Common myeloid progenitor, CD34-positive (primary cell): Measurements from ENCODE around the gene DIP2C.

Experiments
- CTCF ChIA-PET: fragments of 350-600 bp; sonication (Branson Sonifier 250); formaldehyde crosslinking; loops from one replicate; lab custom pipeline; 2021; ENCODE audit warnings: antibody characterized with exemption; lab: Charles Lee
- POLR2A ChIA-PET: fragments of 350-600 bp; sonication (Branson Sonifier 250); formaldehyde crosslinking; loops from one replicate; lab custom pipeline; 2021; ENCODE audit warnings: antibody characterized with exemption; lab: Charles Lee
- DNase-seq, 3 donors: peaks; one replicate each; pipeline versions ENCODE4 v3.0.0 to v3.0.0-alpha.2; 2013
- H3K27ac ChIP-seq, 2 experiments: 1 replicate in 1 of 2; 2 replicates in 1 of 2; pipeline ENCODE4 v1.7.0; 2013; ENCODE audit warnings: inconsistent platforms in 2 of 2, low read length in 2 of 2, mild to moderate bottlenecking in 2 of 2, low read depth in 1 of 2, moderate library complexity in 1 of 2; ENCODE audit not compliant: severe bottlenecking in 2 of 2, insufficient read depth in 1 of 2, poor library complexity in 1 of 2
- H3K27me3 ChIP-seq, 5 experiments: replicated peaks in 2 of 5; 1 replicate in 3 of 5; 2 replicates in 2 of 5; pipeline versions ENCODE4 v1.6.1 to v1.7.0; 2013; ENCODE audit warnings: low read length in 4 of 5, mild to moderate bottlenecking in 2 of 5, moderate library complexity in 2 of 5, inconsistent platforms in 1 of 5; ENCODE audit not compliant: insufficient read depth in 5 of 5, control insufficient read depth in 4 of 5
- H3K36me3 ChIP-seq, 4 experiments: 1 replicate in 2 of 4; 2 replicates in 2 of 4; pipeline versions ENCODE4 v1.6.1 to v1.7.0; 2013; ENCODE audit warnings: low read length in 3 of 4, control low read depth in 1 of 4, mild to moderate bottlenecking in 1 of 4; ENCODE audit not compliant: control insufficient read depth in 4 of 4, insufficient read depth in 4 of 4
- H3K4me1 ChIP-seq, 4 experiments: 1 replicate in 3 of 4; 2 replicates in 1 of 4; pipeline versions ENCODE4 v1.6.1 to v1.7.1; 2013; ENCODE audit warnings: low read length in 3 of 4, mild to moderate bottlenecking in 3 of 4, control low read depth in 1 of 4, inconsistent platforms in 1 of 4, moderate library complexity in 1 of 4; ENCODE audit not compliant: control insufficient read depth in 4 of 4, insufficient read depth in 4 of 4; ENCODE audit errors: control extremely low read depth in 1 of 4
- H3K4me3 ChIP-seq, 7 experiments: 1 replicate in 4 of 7; 2 replicates in 3 of 7; pipeline versions ENCODE4 v1.5.1 to v1.7.0; 2013; ENCODE audit warnings: mild to moderate bottlenecking in 7 of 7, low read length in 6 of 7, moderate library complexity in 6 of 7, inconsistent platforms in 2 of 7, low read depth in 2 of 7, control low read depth in 1 of 7; ENCODE audit not compliant: insufficient read depth in 4 of 7, control insufficient read depth in 1 of 7; ENCODE audit errors: extremely low read depth in 1 of 7
- H3K9me3 ChIP-seq, 5 experiments: 1 replicate in 4 of 5; 2 replicates in 1 of 5; pipeline versions ENCODE4 v1.6.1 to v1.7.1; 2013; ENCODE audit warnings: low read length in 4 of 5, mild to moderate bottlenecking in 2 of 5, inconsistent platforms in 1 of 5, low read depth in 1 of 5, moderate library complexity in 1 of 5; ENCODE audit not compliant: control insufficient read depth in 4 of 5, insufficient read depth in 2 of 5; ENCODE audit errors: control extremely low read depth in 1 of 5
- WGBS: methylation state at CpG from one replicate; pipeline ENCODE4 v1.1.5; 2013; ENCODE audit not compliant: insufficient coverage; 5-methylcytosine and 5-hydroxymethylcytosine counted together

Gene DIP2C

GRCh38 chr10:389836-390448 is 299.5 kb downstream of the DIP2C start:
- POLR2A ChIA-PET: no interaction called here

DNA sequence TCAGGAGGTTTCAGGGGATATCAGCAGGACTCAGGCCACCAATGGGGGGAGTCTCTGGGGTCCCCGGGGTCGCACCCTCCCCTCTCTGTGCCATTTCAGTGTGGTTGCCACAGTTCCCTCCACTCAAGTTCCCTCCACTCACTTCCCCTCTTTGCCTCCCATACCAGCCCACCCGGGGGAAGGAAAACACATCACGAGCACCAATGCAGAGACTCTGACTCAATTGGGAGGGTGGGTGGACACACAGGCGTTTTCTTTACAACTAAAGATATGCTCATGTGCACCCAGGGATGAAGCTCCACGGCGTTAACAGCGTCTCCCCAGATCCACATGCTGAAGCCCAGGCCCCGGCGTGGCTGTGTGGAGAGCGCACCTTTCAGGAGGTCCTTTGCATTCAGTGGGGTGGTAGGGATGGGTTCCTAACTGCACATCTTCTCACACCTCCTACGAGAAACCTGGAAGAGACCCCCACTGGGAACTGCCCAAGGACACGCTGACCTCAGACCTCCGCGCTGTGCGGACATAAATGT is 300.1 kb downstream of the DIP2C start:
- WGBS: 98% methylated on average over 6 of the region's 16 CpGs
- peaks cover 0 to 2% (median 0%) of the 10 kb centered on the region in 5 experiments for H3K27me3 ChIP-seq
- H3K4me3 ChIP-seq: no peak overlapping the region
- H3K9me3 ChIP-seq: no peaks in the 10 kb centered on the region
- no peaks in the 10 kb centered on the region for H3K4me1 ChIP-seq
- no peak for DNase-seq
- ChIA-PET POLR2A (no interaction called here), CTCF (no interaction called here)
- H3K36me3 ChIP-seq: no peaks in the 10 kb centered on the region
- no peak overlapping the region for H3K27ac ChIP-seq

More at GRCh38 chr10:389836-390448, 299.5 kb downstream of the DIP2C start:
- DNase-seq: no peak
- no peak overlapping the region for H3K27ac ChIP-seq
- CTCF ChIA-PET: no interaction called here
- WGBS: 97% methylated on average over 23 of the region's 23 CpGs
- H3K36me3 ChIP-seq: no peaks in the 10 kb centered on the region
- H3K27me3 ChIP-seq: peaks cover 0 to 2% (median 0%) of the 10 kb centered on the region in 5 experiments
- no peak overlapping the region for H3K4me3 ChIP-seq
- H3K4me1 ChIP-seq: no peaks in the 10 kb centered on the region
- H3K9me3 ChIP-seq: no peaks in the 10 kb centered on the region

DNA sequence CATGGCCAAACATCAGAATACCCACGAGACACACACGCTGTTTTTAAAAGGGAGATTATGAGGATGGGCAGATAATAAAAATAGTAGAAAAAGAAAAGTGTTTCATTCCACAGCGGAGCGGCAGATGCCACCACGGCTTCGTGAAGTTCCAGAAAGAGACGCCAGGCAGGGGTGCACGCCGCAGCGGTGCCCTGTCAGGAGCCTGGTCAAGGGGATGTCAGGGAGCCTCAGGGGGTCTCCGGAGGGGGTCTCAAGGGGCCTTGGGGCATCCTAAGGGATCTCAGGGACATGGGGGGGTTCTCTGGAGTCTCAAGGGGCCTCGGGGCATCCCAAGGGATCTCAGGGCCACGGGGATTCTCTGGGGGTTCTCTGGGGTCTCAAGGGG is 300.8 kb downstream of the DIP2C start:
- no peaks in the 10 kb centered on the region for H3K36me3 ChIP-seq
- H3K27me3 ChIP-seq: peaks cover 0 to 2% (median 0%) of the 10 kb centered on the region in 5 experiments
- no peak overlapping the region for H3K4me3 ChIP-seq
- H3K27ac ChIP-seq: no peak overlapping the region
- ChIA-PET POLR2A (no interaction called here), CTCF (no interaction called here)
- no peaks in the 10 kb centered on the region for H3K9me3 ChIP-seq
- H3K4me1 ChIP-seq: no peaks in the 10 kb centered on the region
- DNase-seq: no peak
- 99% methylated on average over 10 of the region's 13 CpGs for WGBS

DNA sequence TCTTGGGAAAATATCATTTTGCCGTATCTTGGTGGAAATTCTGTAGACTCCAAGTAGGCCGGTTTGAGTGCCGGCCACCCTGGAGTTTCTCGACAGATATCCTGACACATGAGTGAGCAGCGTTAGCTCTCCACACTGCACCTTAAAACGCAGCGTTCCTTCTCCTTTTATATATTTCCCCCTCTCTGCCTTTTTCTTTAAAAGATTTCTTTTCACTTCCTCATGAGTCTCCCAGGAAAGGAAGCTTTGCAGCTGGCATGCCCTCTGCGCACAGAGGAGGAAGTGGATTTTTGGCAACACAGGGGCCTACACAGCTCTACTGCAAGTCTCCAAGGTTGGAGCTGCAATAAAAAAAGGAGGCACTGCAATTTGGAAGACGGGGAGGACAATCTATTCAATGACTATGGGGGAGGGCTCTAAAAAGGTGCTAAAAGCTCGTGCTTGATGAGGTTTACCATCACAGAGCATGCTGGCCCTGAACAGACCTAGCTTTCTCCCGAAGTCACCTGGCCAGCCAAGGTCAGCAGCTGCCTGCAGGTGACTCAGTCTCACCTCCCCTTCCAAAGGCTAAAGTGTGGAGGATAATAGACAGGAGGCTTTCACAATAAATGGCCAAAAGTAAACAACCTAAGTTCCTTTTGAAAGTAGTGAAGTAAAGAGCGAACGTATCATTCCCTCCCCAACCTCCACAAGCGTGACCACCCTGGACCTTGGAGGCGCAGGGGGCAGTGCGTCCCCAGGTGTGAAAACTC is 301.4 kb downstream of the DIP2C start:
- H3K27me3 ChIP-seq: peaks cover 0 to 2% (median 0%) of the 10 kb centered on the region in 5 experiments
- no peak for DNase-seq
- no peak overlapping the region for H3K4me3 ChIP-seq
- no peak overlapping the region for H3K27ac ChIP-seq
- H3K36me3 ChIP-seq: no peaks in the 10 kb centered on the region
- no peaks in the 10 kb centered on the region for H3K4me1 ChIP-seq
- no peaks in the 10 kb centered on the region for H3K9me3 ChIP-seq
- WGBS: 88% methylated on average over 8 of the region's 16 CpGs
- CTCF ChIA-PET: no interaction called here
- POLR2A ChIA-PET: no interaction called here

DNA sequence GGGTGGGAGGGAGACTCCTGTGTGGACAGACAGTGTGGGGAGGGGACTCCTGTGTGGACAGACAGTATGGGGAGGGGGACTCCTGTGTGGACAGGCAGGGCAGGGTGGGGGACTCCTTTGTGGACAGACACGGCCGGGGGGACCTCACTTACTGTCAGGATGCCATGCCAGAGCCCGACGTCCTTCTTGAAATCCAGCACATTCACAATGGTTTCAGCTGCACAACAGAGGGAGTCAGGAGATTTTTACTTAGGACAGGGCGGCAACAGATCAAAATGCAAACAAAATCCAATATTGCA is 301.9 kb downstream of the DIP2C start:
- ChIA-PET CTCF (no interaction called here), POLR2A (no interaction called here)
- Histone ChIP-seq H3K9me3 (no peaks in the 10 kb centered on the region), H3K27me3 (peaks cover 0 to 2% (median 0%) of the 10 kb centered on the region in 5 experiments), H3K27ac (no peak overlapping the region), H3K4me1 (no peaks in the 10 kb centered on the region), H3K4me3 (no peak overlapping the region), H3K36me3 (no peaks in the 10 kb centered on the region)
- DNase-seq: no peak
- 83% methylated on average over 1 of the region's 5 CpGs for WGBS

- ChIA-PET POLR2A (no interaction called here), CTCF (no interaction called here)
- DNase-seq: no peak
- H3K4me1 ChIP-seq: no peaks in the 10 kb centered on the region
- no peak overlapping the region for H3K27ac ChIP-seq
- WGBS: 92% methylated on average over 20 of the region's 27 CpGs
- H3K9me3 ChIP-seq: no peaks in the 10 kb centered on the region
- no peak overlapping the region for H3K4me3 ChIP-seq
- no peaks in the 10 kb centered on the region for H3K36me3 ChIP-seq
- peaks cover 0 to 2% (median 0%) of the 10 kb centered on the region in 5 experiments for H3K27me3 ChIP-seq
Measured at GRCh38 chr10:386771-387592, 302.5 kb downstream of the DIP2C start.
